Bone marrow (tissue), 2 donors: ENCODE data around the gene GUCY2F.

Experiments
- DNase-seq, 2 donors: peaks; one replicate each; lab custom pipeline; 2025; lab: John Stamatoyannopoulos, UW

Gene GUCY2F

DNA sequence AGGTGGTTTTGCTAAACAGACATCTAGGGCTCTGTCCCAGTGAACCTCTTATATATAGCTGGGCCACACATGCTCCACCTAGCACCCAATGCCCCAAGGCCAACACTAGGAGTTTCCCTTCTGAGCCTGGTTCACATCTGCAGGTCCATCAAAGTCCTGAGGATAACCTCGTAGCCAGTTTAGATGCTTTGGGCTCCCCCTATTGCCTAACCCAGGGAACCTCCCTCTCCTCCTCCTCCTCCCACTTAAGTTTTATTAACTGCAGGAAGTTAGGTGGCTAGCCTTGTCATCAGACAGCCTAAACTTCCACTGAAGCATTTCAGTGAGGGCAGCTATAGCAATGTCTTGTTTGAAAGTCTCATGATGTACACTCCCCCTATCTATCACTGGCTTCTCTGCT lies 88.0 kb downstream of the GUCY2F start:
- DNase-seq = no peak

DNA sequence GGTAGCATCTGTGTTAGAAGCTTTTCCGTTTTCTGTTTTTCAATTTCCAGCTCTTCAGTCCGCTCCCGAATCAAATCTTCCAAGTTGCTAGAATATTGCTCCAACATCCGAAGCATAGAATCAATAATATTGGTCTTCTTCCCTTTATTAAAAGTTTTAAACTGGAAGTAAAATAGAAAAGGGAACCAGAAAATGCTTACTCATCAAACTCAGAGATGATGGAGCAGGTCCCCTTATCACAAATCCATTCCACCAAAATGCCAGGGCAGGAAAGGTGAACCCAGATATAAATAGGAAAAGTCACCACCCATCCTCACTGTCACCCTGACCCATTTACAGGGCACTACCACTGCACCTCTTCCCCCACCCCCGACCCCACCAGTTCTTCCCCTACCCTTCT lies 89.0 kb downstream of the GUCY2F start:
- no peak for DNase-seq

DNA sequence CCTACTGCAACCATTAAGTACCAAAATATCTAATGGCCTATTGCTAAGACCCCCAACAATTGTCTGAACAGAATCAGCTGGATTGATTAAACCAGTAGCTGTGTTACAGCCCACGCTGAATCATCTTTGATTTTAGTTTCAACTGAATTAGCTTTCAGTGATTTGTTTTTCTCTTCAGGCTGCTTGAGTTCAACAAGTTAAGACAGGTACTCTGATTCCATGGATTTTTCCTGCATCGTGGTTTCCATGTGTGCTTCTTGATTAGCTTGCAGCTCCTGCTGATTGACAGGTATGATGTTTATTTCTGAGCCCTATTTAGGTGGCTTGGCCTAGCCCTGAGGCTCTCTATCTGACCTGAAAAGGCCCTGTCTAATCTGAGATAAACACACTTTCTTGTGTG lies 91.3 kb downstream of the GUCY2F start:
- no peak for DNase-seq

DNA sequence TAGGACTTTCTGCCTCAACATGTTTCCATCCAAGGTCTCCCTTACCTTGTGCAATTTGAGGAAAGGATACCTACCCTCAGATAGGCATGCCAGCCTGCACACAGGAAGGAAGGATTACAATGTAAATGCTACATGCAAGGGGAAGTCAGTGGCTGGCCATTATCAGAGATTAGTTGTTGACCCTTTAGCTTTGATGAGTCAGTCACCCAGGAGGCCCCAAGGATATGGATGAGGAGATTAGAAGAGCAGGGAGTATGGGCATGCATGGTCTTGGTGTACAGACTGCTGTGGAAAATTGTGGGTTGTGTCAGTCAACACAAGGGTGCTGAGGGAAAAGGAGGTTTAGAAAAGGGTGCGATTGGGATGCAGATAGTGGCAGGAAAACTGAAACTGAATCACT lies 92.0 kb downstream of the GUCY2F start:
- no peak for DNase-seq

DNA sequence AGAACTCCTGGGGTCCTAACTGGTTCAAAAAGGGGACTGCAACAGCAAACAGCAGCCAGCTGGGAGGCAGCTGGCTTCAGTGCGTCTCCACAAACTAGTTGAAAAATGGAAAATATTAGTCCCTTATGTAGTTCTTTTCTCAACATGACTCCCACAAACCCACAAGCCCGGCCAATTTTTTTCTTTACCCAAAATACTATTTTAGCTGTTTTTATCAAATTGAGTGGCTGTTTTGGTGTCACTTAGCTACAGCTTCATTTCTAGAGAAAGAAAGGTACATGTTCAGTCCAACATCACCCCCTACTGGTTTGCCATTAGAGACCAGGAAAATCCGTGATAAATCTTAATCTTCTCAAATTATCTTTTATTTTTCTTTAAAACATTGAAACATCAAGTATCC lies 97.2 kb downstream of the GUCY2F start:
- DNase-seq = no peak

DNA sequence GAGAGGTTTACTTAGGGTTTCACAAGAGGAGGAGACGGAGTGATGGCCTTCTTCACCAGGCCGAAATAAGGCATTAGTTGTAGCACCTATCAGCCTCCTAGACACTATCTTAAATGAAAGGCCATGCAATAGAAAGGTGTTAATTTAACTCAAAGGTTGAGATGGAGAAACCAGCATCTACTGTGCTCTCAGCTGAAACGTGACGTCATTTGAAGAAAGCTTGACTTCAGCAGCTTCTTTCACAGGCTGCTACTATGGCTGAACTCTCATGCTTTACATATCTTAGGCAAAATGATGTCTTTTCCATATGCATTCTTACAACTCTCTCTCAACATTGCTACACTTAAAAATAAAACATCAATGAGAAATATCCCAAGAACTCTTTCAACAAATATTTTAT lies 99.6 kb downstream of the GUCY2F start:
- no peak for DNase-seq

DNA sequence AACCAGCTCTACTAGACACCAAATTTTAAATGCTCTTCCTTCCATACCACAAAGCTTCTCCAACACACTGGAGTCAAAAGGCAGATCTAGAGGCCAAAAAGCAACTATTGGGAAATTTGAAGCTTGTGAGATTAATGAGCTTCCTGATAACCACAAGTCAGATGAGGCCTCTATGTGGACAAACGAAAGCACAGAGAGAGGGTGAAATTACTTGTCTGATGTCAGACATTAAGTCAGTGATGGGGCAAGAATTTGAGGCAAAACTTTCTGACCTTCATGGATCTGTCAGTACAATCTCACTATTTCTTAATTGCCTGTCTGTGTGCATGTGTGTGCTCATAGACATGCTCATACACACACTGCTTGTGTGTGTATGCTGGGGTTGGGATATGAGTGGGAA lies 103.6 kb downstream of the GUCY2F start:
- DNase-seq = no peak

DNA sequence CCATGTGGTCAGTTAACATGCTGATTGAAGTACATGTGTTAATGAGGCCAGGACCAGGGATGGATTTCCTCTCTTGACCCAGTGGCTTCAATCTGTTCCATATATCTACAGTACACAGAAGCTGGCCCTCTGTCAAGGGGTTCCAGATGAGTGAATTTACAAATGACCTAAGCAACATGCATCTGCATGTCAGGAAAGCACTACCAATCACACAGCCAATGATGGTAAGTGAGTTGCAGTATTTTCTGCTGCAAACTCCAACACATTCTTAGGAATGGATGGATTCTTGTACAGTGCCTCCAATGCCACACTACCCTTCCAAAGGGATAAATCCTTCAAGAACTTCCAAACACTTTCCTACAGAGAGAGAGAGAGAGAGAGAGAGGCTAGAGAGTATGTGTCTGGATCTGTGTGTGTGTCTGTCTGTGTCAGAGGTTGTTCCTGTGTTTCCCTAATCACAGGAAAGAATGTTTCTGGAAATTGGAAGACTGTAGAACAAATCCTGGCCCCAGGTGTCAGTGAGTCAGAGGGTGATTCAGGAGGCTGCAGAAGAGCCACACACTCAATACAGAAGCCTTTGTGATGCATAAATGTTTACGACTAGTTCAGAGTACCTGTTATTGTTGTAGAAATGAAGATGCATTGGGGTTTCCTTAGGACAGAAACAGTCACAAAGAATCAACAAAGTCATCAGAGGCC lies 107.5 kb downstream of the GUCY2F start:
- DNase-seq = no peak

DNA sequence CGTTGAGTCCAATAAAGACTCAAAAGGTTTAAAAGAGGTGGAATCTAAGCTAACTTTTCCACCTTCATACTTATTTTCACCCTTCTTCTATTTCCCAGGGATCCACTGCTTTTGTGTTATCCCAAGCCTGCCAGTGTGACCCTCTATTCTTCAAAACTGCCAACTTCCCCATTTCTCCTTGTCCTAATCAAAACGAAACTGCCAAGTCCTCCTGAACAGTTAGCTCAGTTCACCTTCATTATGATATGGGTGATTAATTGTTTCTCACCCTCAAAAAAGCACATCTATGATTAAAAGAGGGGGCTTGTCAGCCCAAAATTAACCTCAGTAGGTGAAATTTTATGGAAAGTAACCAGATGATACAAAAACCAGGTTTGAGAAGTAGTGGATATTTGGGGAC lies 108.4 kb downstream of the GUCY2F start:
- no peak for DNase-seq

DNA sequence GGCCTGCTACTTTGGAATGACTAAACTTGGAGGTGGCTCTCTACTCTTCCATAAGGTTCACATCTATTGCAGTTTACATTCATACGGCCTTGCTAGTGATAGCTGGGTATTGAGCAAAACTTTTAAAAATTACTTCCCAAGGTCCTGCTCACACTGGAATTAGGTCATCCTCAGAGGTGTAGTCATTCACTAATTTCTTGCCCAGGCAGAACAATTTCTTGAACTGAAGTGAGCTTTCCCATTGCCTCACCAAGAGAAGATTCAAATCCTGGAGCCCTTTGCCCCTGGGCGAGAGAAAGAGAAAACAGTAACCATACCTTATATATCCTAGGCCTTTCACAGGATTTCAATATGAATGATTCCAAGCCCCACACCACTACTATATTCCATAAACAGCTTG lies 109.2 kb downstream of the GUCY2F start:
- no peak for DNase-seq

DNA sequence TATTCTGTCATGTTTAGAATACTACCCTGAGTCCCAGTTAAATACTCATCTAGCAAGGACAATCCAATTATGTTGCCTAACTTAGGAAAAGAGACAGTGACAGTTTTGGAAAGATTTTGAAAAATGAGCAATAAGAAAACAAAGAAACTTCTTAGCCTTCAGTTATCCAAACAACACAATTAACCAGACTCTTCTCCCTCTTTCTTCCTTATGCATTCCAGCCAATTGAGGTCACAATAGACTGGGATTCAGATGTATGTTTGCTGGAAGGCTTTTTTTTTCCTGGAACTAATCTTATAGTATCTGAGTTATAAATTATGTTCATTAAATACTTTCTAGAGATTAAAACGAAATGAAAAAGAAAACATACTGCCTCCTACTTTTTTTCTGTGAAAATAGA lies 109.6 kb downstream of the GUCY2F start:
- DNase-seq = no peak

DNA sequence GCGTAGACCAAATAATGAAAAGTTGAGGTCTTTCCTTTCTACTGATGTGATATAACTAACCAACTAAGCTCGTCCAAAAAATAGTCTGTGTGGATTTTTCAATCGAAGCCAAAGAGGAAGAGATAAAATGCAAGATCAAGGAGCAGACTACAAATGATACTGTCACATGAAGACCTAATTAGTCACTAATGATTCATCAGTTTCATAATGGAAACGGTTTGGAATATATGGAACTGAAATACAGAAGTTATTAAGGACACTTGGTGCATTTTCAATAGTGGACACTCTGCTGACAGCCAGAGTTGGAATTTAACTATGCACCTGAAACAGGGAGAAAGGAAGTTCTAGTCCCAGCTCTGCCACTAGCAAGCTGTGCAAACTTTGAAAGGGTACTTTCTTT lies 119.8 kb downstream of the GUCY2F start:
- DNase-seq = no peak

DNA sequence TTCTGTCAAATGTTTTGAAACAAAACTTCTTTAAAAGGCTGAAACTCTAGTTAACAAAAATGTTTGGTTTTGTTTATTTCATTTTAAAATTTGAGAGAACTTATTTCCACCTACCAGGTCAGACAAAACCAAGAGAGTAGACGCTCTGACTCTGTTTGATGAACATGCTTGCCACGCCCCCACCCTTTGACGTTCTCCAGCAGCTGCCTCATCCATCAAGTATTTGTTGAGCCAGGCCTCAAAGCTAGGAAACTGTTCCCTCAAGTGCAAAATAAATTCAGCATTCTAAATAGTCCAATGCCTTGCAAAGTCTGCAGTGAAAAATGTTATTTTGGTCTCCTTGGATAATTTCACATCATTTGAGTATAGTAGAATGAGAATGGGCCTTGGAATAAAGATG lies 121.6 kb downstream of the GUCY2F start:
- DNase-seq = no peak

DNA sequence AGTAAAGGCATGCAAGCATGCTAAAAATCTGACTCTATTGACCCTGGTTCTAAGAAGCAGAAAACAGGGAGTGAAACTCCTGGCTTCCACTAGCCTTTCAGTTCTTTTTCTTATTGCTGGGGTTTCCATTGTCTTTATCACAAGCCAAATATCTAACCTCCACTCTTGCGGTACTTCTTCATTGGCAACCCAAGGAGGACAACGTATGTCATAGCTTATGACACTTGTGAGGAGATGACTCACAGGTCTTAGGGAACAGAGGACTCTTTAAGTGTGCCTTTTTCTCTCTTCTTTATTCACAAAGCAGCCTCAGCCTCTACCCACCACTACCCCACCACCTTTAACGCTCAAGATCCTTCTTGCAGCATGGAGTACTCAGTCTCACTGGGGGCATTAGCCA lies 124.2 kb downstream of the GUCY2F start:
- no peak for DNase-seq

DNA sequence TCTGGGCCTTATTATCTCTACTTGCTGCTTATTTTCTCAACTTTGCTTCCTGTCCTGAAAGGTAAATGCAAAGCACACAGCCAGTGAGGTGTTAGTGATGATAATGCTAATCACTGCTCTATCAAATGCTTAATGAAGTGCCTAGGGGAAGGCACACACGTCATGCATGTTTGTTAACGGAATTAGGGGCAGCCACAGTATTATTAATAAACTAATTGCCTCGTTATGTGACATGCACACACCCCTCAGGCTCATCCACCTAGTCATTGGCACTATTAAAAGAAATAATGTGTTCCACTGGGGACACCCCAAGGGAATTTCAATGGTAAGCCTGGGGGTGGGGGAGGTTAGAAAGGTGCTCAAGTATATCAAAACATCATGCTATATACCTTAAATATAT lies 125.2 kb downstream of the GUCY2F start:
- no peak for DNase-seq

DNA sequence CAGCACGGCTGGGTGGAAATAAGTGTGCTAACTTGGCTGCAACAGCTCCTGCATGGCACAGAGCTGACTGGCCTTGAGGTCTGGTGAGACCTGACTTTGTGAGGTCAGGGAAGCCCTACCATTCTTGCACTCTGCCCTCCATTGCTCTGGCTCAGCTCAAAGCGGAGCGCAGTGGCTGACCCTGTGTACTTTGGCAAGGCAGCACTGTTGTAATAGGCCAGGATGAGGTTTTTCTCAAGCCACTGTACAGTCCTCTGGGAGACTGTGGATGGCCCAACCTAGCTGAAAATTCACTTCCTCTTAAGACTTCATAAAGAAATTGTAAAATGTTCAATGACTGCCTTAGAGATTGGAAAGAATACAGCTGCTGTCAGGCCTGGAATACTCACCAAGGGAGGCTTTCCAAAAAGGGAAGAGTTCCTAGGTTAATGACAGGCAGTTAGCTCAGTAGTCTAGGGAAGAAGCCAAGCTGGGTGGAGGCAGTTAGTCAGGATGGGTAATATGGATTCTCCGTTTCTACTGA lies 129.8 kb downstream of the GUCY2F start:
- DNase-seq = no peak

DNA sequence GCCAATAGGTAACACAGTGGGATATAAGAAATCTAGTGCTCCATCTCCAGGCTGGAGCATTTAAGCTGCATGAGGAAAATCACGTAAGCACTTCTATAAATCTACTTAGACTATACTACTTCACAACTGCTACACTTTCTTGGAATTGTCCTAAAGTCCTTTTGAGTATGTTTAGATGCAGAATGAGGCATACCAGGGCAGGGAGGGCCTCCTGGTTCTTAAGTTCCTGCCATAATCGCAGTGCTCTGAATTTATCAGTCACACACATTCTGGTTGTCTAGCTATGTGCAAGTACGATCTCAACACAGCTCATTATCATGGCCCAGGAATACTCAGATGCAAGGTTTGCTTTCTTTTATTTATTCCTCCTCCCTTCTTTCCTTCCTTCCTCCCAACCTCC lies 130.3 kb downstream of the GUCY2F start:
- DNase-seq = no peak

DNA sequence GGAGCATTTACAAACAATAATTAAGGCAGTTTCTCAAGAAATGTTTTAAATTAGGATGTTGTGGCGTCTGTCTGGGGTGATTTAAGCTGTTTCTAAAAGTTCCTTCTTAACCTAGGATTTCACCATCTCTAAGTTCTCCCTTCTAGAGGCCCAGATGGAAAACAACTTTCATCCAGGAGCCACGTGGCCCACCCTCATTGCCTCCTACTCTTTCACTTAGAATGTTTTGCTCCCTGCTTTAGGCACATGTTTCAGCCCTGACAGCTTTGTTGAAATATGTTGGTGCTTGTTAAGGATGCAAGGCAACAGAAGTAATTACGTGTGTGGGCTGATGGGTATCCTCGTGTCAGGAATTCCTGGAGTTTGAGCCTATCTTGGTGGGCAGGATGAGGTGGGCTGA lies 131.3 kb downstream of the GUCY2F start:
- no peak for DNase-seq

DNA sequence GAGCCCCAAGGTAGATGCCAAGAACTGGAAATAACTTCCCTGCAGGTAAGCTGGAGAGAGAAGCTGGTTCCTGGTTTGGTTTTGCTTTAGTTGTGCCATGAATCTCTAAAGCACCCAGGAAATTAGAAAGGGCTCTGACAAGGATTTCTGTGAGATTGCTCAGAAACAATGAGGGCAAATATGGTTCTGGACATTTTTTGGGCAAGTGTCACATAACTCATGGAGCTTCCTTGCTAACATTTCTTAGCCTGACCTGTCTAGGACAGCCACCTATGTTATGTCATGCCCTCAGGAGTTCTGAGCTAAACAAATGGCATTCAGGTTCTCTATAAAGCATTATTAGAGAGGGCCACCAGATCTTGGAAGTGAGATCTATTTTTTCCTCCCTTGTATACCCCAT lies 131.8 kb downstream of the GUCY2F start:
- no peak for DNase-seq

DNA sequence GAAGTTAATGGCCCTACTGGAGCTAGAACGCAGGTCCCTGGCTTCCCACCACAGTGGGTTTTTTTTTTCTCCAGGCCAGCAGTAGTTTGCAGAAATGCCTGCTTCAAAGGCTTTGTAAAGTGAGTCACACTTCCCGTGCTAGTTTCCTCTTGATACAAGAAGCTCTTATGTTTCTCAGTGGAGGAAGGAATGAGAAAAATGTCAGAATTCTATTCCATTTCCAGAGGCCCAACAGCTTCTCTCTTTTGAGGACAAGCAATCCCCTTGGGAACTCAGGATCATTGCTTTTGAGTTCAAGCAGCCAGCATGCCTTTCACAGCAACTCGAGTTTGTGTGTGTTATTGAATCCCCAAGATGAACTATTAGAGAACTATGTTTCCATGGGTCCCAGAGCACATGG lies 134.3 kb downstream of the GUCY2F start:
- DNase-seq = no peak

DNA sequence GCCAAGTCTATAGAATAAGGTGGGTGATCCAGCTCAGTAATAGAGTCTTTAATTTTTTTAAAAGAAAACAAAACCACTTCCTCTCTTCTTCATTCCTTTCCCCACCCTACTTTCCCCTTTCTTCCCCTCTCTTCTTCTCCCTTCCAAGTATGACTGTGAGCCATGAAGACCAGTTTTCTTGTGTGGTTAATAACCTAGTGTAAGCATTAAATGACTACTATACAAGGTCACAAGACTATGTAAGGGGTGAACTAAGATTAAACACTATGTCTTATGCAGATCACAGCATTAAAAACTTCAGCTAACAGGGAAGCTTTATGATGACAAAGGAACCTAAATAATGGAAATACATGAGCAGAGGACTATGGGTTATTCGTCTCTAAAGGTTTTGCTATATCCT lies 135.4 kb downstream of the GUCY2F start:
- no peak for DNase-seq

DNA sequence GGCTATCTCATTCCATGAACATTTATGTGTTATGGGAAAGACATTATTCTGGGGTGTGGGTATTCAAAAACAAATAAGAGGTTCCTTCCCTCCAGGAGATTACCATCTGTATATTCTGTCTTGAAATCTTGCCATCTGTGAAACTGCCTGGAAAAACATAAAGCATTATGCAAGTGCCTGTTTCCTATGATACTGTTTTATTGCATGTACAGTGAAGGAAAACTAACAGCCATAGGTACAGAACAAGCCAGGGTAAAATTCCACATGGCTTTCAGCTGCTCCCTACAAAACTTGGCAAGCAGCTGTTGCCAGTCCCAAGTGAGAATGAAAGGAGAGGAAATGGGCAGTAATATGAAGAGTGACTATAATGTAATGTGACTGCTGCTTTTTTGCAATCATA lies 136.0 kb downstream of the GUCY2F start:
- DNase-seq = no peak

DNA sequence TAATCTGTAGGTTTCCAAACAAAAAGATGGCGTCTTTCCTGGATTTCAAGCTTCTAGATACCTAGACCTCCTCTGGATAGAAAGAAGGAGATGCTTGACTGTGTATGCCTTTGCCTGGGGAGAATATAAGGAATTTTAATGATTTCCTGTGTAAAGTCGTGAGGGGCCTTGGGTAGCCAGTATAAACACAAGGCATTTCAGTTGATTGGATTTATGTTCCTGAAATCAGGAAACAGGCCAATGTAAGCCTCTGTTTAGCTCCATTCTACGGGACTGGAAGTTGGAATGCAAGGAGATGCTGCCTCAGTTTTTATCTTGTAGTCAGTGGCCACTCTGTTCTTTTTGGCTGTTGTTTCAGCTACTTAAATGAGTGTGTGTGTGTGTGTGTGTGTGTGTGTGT lies 137.2 kb downstream of the GUCY2F start:
- no peak for DNase-seq

DNA sequence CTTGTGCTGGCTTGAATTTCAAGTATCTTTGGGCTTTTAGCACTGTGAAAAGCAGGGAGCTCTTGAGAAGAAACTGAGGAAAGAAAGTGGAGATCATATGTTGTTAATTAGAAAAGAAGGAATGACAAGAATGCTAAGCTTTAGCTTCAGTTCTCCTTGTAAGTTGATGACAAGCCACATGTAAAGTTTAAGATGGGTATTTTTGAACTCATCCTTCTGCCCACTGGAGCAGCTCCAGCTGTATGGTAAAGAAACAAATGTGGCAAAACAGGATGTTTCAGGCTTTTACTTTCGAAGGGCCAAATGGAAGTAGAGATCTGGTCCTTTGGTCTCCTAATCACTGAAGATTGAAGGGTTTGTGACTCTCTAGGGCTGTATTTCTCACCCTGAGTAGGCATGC lies 137.8 kb downstream of the GUCY2F start:
- DNase-seq = no peak

DNA sequence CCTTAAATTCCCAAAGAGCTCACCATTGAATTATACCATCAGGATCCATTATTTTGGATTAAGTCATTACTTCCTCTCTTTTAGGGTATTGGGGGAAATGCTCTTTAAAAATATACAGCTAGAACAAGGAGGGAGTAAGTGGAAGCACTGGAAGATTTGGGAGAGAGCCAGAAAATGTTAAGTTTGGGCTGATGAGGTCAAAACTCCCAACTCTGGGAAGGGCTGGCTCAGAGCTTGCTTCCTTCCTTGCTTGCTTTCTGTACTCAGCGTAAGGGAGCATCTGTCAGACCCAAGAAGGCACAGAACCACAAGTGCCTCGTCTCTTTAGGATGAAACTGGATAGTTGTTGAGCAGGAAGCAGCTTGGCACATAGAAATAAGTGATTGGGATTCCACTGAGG lies 138.2 kb downstream of the GUCY2F start:
- DNase-seq = no peak
